Activated T-cell treated with anti-CD3 and anti-CD28 coated beads for 1 hour (primary cell): ENCODE data around the gene PCDHB10.
"Not testable (repeated sequence)": the region's sequence is repeated elsewhere in the genome, so short reads cannot be mapped to it uniquely, and the experiment has no call there.

Experiments
- DNase-seq: peaks from one replicate; pipeline ENCODE4 v3.0.0-alpha.2; 2020; ENCODE audit warnings: low read depth

The PCDHB10 gene

DNA sequence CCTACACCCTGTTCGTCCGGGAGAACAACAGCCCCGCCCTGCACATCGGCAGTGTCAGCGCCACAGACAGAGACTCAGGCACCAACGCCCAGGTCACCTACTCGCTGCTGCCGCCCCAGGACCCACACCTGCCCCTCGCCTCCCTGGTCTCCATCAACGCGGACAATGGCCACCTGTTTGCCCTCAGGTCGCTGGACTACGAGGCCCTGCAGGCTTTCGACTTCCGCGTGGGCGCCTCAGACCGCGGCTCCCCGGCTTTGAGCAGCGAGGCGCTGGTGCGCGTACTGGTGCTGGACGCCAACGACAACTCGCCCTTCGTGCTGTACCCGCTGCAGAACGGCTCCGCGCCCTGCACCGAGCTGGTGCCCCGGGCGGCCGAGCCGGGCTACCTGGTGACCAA, 3.5 kb upstream of the PCDHB10 start:
- not testable (repeated sequence) for DNase-seq

DNA sequence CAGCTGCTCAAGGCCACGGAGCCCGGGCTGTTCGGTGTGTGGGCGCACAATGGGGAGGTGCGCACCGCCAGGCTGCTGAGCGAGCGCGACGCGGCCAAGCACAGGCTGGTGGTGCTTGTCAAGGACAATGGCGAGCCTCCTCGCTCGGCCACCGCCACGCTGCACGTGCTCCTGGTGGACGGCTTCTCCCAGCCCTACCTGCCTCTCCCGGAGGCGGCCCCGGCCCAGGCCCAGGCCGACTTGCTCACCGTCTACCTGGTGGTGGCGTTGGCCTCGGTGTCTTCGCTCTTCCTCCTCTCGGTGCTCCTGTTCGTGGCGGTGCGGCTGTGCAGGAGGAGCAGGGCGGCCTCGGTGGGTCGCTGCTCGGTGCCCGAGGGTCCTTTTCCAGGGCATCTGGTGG, 3.0 kb upstream of the PCDHB10 start:
- not testable (repeated sequence) for DNase-seq

- DNase-seq, result not testable (repeated sequence)
Measured at GRCh38 chr5:141194332-141194731, 2.2 kb downstream of the PCDHB10 start.

DNA sequence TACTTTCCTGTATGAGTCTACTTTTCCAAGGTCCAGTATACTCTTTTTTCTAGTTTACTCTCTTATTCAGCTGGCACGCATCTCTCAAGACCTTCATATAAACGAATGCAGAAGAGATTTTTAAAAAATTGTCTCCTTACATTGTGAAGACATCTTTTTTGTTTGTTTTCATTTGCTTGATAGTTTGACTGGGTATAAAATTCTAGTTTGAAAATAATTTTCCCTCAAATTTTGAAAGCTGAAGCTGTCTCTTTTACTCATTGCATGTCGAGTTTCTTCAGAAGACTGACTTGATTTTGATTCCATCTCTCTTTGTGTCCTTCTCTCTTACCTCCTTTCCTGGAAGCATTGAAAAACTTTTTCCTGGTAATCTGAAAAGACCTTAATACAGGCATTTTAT, 4.2 kb downstream of the PCDHB10 start:
- DNase-seq, result no peak

DNA sequence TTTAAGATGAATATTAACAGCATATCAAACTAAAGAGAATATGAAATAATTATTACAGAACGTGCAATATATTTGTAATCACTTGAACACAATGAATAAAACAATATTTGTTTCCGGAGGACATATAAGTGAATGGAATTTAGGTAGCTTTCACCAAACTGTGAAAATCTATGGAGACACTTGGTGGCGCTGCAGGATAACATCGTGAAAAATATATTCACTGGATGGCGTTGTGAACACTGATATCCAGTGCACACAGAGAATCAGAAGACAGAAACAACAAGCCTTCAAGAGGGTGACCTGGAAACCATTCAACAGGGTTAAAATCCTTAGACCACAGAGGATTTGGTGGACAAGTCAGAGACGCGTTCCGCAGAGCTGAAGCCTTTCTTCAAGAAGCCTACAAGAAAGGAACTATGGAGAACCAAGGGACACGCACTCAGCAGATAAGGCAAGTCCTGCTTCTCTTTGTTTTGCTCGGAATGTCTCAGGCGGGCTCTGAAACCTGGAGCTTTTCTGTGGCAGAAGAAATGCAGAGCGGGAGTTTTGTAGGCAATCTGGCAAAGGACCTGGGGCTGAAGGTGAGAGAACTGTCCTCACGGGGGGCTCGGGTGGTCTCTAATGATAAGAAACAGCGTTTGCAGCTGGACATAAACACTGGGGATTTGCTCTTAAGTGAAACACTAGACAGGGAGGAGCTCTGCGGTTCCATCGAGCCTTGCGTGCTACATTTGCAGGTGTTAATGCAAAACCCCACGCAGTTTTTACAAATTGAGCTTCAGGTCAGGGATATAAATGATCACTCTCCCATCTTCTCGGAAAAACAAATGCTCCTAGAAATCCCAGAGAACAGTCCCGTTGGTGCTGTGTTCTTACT, 7.4 kb downstream of the PCDHB10 start, which contains the start of gene PCDHB11:
Gene PCDHB11 (plus strand): TSS at position 269 of the 877 bp plus-strand sequence. CDS start 148 bp downstream, at position 417.
- DNase-seq, result no peak

DNA sequence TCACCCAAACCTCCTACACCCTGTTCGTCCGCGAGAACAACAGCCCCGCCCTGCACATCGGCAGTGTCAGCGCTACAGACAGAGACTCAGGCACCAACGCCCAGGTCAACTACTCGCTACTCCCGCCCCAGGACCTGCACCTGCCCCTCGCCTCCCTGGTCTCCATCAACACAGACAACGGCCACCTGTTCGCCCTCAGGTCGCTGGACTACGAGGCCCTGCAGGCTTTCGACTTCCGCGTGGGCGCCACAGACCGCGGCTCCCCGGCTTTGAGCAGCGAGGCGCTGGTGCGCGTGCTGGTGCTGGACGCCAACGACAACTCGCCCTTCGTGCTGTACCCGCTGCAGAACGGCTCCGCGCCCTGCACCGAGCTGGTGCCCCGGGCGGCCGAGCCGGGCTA, 9.0 kb downstream of the PCDHB10 start:
- DNase-seq, result not testable (repeated sequence)

GRCh38 chr5:141201646-141202045, 9.5 kb downstream of the PCDHB10 start:
- DNase-seq, result not testable (repeated sequence)

DNA sequence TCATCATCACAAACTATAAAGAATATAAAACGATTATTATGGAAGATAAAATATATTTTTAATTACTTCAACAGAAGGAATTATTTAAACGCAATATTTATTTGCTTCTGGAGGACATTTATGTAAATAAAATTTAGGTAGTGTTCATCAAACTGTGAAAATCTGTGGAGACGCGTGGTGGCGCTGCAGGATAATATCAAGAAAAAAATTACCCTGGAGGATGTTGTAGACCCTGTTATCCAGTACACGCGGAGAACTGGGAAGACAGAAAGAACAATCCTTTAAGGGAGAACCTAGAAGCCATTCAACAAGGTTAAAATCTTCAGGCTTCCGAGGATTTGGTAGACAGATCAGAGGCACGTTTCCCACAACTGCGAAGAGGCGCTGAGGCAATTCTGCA, 16.3 kb downstream of the PCDHB10 start, which contains the start of gene PCDHB12:
Gene PCDHB12 (plus strand): TSS at position 242 of the 400 bp plus-strand sequence. CDS start 189 bp downstream, outside the sequence.
- no peak for DNase-seq

DNA sequence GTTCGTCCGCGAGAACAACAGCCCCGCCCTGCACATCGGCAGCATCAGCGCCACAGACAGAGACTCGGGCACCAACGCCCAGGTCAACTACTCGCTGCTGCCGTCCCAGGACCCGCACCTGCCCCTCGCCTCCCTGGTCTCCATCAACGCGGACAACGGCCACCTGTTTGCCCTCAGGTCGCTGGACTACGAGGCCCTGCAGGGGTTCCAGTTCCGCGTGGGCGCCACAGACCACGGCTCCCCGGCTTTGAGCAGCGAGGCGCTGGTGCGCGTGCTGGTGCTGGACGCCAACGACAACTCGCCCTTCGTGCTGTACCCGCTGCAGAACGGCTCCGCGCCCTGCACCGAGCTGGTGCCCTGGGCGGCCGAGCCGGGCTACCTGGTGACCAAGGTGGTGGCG, 18.1 kb downstream of the PCDHB10 start:
- not testable (repeated sequence) for DNase-seq

DNA sequence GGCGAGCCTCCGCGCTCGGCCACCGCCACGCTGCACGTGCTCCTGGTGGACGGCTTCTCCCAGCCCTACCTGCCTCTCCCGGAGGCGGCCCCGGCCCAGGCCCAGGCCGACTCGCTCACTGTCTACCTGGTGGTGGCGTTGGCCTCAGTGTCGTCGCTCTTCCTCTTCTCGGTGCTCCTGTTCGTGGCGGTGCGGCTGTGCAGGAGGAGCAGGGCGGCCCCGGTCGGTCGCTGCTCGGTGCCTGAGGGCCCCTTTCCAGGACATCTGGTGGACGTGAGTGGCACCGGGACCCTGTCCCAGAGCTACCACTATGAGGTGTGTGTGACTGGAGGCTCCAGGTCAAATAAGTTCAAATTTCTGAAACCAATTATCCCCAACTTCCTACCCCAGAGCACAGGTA, 18.7 kb downstream of the PCDHB10 start:
- DNase-seq, result not testable (repeated sequence)

DNA sequence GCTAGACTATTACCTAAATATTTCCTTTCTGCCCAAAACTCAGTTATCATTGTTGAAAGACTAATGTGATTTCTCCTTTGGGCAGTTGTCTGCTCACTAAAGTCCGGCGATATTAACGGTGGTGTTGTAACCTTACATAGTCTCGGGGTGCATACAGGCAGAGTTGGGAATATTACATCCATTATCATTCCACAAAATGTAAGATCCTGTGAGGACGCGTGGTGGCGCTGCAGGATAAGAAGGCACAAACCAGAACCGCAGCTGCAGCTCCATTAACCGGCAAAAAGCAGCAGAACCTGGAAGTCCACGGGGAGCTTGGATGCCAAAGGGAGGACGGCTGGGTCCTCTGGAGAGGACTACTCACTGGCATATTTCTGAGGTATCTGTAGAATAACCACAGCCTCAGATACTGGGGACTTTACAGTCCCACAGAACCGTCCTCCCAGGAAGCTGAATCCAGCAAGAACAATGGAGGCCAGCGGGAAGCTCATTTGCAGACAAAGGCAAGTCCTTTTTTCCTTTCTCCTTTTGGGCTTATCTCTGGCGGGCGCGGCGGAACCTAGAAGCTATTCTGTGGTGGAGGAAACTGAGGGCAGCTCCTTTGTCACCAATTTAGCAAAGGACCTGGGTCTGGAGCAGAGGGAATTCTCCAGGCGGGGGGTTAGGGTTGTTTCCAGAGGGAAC, 21.6 kb downstream of the PCDHB10 start, which contains the start of gene PCDHB13:
Gene PCDHB13 (plus strand): TSS at position 264 of the 684 bp plus-strand sequence. CDS start 205 bp downstream, at position 469.
- not testable (repeated sequence) for DNase-seq

GRCh38 chr5:141214583-141214982, 22.4 kb downstream of the PCDHB10 start:
- not testable (repeated sequence) for DNase-seq

DNA sequence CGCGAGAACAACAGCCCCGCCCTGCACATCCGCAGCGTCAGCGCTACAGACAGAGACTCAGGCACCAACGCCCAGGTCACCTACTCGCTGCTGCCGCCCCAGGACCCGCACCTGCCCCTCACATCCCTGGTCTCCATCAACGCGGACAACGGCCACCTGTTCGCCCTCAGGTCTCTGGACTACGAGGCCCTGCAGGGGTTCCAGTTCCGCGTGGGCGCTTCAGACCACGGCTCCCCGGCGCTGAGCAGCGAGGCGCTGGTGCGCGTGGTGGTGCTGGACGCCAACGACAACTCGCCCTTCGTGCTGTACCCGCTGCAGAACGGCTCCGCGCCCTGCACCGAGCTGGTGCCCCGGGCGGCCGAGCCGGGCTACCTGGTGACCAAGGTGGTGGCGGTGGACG, 23.4 kb downstream of the PCDHB10 start:
- DNase-seq, result not testable (repeated sequence)

DNA sequence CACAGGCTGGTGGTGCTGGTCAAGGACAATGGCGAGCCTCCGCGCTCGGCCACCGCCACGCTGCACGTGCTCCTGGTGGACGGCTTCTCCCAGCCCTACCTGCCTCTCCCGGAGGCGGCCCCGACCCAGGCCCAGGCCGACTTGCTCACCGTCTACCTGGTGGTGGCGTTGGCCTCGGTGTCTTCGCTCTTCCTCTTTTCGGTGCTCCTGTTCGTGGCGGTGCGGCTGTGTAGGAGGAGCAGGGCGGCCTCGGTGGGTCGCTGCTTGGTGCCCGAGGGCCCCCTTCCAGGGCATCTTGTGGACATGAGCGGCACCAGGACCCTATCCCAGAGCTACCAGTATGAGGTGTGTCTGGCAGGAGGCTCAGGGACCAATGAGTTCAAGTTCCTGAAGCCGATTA, 23.9 kb downstream of the PCDHB10 start:
- DNase-seq, result not testable (repeated sequence)

DNA sequence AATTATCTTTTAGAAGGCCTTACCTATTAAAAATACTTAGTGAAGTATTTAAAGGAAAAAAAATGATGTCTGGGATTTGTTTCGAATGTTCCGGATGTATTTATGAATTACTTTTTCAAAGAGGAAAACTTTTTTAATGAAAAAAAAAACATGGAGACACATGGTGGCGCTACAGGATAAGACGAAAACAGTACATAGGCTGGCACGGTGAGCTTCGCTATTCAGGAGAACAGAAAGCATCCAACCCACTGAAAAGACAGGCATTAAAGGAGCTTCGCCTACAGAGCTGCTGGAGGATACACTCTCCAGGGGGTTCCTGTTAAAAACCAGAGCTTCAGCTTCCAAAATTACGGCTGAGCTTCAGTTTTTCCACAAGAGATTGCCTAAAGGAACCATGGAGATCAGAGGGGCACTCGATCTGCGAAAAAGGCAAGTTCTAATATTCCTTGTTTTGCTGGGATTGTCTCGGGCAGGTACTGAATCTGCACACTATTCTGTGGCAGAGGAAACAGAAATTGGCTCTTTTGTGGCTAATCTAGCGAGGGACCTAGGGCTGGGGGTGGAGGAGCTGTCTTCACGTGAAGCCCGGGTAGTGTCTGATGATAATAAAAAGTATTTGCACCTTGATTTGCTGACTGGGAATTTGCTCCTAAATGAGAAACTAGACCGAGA, 31.1 kb downstream of the PCDHB10 start, which contains the start of gene PCDHB14:
Gene PCDHB14 (plus strand): TSS at position 232 of the 672 bp plus-strand sequence. CDS start 163 bp downstream, at position 395.
- DNase-seq, result no peak

DNA sequence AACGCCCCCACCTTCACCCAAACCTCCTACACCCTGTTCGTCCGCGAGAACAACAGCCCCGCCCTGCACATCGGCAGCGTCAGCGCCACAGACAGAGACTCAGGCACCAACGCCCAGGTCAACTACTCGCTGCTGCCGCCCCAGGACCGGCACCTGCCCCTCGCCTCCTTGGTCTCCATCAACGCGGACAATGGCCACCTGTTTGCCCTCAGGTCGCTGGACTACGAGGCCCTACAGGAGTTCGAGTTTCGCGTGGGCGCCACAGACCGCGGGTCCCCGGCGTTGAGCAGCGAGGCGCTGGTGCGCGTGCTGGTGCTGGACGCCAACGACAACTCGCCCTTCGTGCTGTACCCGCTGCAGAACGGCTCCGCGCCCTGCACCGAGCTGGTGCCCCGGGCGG, 32.7 kb downstream of the PCDHB10 start:
- not testable (repeated sequence) for DNase-seq

DNA sequence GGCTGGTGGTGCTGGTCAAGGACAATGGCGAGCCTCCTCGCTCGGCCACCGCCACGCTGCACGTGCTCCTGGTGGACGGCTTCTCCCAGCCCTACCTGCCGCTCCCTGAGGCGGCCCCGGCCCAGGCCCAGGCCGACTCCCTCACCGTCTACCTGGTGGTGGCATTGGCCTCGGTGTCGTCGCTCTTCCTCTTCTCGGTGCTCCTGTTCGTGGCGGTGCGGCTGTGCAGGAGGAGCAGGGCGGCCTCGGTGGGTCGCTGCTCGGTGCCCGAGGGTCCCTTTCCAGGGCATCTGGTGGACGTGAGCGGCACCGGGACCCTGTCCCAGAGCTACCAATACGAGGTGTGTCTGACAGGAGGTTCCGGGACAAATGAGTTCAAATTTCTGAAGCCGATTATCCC, 33.3 kb downstream of the PCDHB10 start:
- not testable (repeated sequence) for DNase-seq

GRCh38 chr5:141234109-141234667, 42.0 kb downstream of the PCDHB10 start:
- no peak for DNase-seq

DNA sequence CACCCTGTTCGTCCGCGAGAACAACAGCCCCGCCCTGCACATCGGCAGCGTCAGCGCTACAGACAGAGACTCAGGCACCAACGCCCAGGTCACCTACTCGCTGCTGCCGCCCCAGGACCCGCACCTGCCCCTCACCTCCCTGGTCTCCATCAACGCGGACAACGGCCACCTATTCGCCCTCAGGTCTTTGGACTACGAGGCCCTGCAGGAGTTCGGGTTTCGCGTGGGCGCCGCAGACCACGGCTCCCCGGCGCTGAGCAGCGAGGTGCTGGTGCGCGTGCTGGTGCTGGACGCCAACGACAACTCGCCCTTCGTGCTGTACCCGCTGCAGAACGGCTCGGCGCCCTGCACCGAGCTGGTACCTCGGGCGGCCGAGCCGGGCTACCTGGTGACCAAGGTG, 43.8 kb downstream of the PCDHB10 start:
- DNase-seq, result not testable (repeated sequence)

DNA sequence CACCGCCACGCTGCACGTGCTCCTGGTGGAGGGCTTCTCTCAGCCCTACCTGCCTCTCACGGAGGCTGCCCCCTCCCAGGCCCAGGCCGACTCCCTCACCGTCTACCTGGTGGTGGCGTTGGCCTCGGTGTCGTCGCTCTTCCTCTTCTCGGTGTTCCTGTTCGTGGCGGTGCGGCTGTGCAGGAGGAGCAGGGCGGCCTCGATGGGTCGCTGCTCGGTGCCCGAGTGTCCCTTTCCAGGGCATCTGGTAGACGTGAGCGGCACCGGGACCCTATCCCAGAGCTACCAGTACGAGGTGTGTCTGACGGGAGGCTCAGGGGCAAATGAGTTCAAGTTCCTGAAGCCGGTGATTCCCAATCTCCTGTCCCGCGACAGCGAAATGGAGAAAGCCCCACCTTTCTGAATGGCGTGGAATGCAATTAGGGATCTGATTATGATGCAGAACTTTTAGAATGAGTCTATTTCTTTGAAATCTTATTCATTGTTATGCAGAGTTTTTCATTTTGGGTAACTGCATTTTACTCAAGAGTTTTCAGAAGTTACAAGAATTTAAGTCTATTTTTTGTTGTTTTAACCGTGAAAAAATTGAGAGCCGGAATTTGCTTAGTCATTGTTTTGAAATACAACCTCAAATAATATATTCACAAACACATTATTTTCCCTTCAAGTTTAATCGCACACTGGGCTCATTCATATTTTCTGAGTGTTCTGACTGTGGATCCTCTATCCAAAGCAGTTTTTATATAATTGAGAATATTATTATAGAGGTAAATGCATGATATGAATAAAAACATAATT, 44.6 kb downstream of the PCDHB10 start:
- no peak for DNase-seq

DNA sequence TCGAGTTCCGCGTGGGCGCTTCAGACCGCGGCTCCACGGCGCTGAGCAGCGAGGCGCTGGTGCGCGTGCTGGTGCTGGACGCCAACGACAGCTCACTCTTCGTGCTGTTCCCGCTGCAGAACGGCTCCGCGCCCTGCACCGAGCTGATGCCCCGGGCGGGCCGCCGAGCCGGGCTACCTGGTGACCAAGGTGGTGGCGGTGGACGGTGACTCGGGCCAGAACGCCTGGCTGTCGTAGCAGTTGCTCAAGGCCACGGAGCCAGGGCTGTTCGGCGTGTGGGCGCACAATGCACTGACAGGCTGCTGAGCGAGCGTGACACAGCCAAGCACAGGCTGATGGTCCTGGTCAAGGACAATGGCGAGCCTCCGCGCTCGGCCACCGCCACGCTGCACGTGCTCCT, 49.3 kb downstream of the PCDHB10 start:
- DNase-seq, result no peak
